ENCODE results near the gene EXTL2.
"Not testable (repeated sequence)": the region's sequence is repeated elsewhere in the genome, so short reads cannot be mapped to it uniquely, and the experiment has no call there.

The EXTL2 gene

GRCh38 chr1:100894603-100895539, at the start of gene EXTL2:
Gene EXTL2, minus strand, starts transcription at chr1:100894842. Its CDS starts 6,085 bp downstream, at chr1:100888757.
- DNase-seq (ENCODE audit: low read depth) = peak; percentile 56

- no peak for DNase-seq (ENCODE audit: low read depth)
These were observed 48.9 kb upstream of the EXTL2 start for GRCh38 chr1:100943533-100943932.

GRCh38 chr1:100942304-100943046, 47.8 kb upstream of the EXTL2 start:
- no peak for DNase-seq (ENCODE audit: low read depth)

- no peak for DNase-seq (ENCODE audit: low read depth)
These were observed 47.1 kb upstream of the EXTL2 start for GRCh38 chr1:100941580-100942216.

- DNase-seq (ENCODE audit: low read depth) = no peak
These were observed 46.5 kb upstream of the EXTL2 start for GRCh38 chr1:100941098-100941527.

GRCh38 chr1:100936194-100936967, 41.7 kb upstream of the EXTL2 start:
- no peak for DNase-seq (ENCODE audit: low read depth)

GRCh38 chr1:100933555-100933954, 38.9 kb upstream of the EXTL2 start:
- not testable (repeated sequence) for DNase-seq (ENCODE audit: low read depth)

GRCh38 chr1:100931716-100932115, 37.1 kb upstream of the EXTL2 start:
- DNase-seq (ENCODE audit: low read depth) = no peak

- DNase-seq (ENCODE audit: low read depth) = no peak
These were observed 35.9 kb upstream of the EXTL2 start for GRCh38 chr1:100930494-100930893.

- DNase-seq (ENCODE audit: low read depth) = no peak
These were observed 33.5 kb upstream of the EXTL2 start for GRCh38 chr1:100928128-100928527.

GRCh38 chr1:100927276-100927675, 32.6 kb upstream of the EXTL2 start:
- DNase-seq (ENCODE audit: low read depth) = peak; percentile 33

- no peak for DNase-seq (ENCODE audit: low read depth)
These were observed 31.6 kb upstream of the EXTL2 start for GRCh38 chr1:100926240-100926639.

- no peak for DNase-seq (ENCODE audit: low read depth)
These were observed 30.3 kb upstream of the EXTL2 start for GRCh38 chr1:100924991-100925390.

- no peak for DNase-seq (ENCODE audit: low read depth)
These were observed 29.6 kb upstream of the EXTL2 start for GRCh38 chr1:100924212-100924611.

GRCh38 chr1:100921110-100921706, 26.6 kb upstream of the EXTL2 start:
- no peak for DNase-seq (ENCODE audit: low read depth)

GRCh38 chr1:100912019-100912418, 17.4 kb upstream of the EXTL2 start:
- DNase-seq (ENCODE audit: low read depth) = no peak

- DNase-seq (ENCODE audit: low read depth) = no peak
These were observed 14.4 kb upstream of the EXTL2 start for GRCh38 chr1:100909018-100909417.

- no peak for DNase-seq (ENCODE audit: low read depth)
These were observed 13.2 kb upstream of the EXTL2 start for GRCh38 chr1:100907887-100908286.

- DNase-seq (ENCODE audit: low read depth) = no peak
These were observed 10.5 kb upstream of the EXTL2 start for GRCh38 chr1:100905181-100905580.

- no peak for DNase-seq (ENCODE audit: low read depth)
These were observed 9.9 kb upstream of the EXTL2 start for GRCh38 chr1:100904528-100904927.

- DNase-seq (ENCODE audit: low read depth) = no peak
These were observed 9.1 kb upstream of the EXTL2 start for GRCh38 chr1:100903777-100904176.
